Stimulated activated CD4-positive, alpha-beta T cell treated with anti-CD3 and anti-CD28 coated beads, Interleukin-1b, Interleukin-23, amount 100 ng/mL, for 1 hour (primary cell): Measurements from ENCODE around the gene HPSE2.
"Not testable (repeated sequence)": the region's sequence is repeated elsewhere in the genome, so short reads cannot be mapped to it uniquely, and the experiment has no call there.

Experiments
- DNase-seq, 2 donors: peaks; one replicate each; pipeline ENCODE4 v3.0.0-alpha.2; 2020; ENCODE audit warnings: low read depth in 2 of 2

The HPSE2 gene

GRCh38 chr10:99235658-99236626 lies at the start of gene HPSE2:
HPSE2 (minus strand) TSS chr10:99235852.
- no peak for DNase-seq

DNA sequence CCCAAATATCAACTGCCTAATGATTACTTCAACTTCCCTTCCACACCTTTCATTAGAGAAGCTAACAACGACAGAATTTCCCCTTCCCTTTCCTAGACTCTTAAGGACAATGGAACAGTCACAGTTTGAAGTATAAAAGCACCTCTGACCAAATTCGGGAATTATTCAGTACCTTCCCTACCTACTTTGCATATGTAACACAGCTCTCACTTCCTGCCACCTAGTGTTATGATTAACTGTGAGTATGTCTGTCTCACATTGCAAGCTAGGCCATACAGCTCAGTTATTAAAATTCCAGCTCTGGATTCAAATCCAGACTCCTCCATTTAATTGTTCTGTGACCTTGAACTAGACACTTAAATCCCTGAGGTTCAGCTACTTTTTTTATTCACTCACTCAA lies 44.8 kb upstream of the HPSE2 start:
- DNase-seq: no peak

DNA sequence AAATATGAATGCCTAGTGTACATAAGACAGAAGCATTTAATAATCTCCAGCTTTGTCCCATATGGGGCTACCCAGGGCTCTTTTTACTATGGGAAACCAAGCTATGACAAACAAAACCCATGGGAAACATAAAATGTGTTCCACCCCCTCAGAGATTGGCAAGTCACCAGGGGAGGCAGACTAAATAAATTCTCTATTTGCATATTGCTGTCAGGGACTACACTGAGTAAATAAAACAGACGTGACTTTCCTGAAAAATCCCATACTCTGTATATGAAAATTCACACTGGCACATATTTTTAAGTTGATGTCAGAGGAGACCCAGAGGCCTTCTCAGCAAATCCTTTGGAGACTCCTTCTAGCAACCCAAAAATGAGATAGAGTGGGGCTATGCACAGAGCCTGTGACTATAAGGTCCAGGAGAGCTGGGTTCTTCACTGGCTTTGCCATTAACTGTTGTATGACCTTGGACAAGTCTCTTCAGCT lies 44.0 kb upstream of the HPSE2 start:
- DNase-seq: no peak

DNA sequence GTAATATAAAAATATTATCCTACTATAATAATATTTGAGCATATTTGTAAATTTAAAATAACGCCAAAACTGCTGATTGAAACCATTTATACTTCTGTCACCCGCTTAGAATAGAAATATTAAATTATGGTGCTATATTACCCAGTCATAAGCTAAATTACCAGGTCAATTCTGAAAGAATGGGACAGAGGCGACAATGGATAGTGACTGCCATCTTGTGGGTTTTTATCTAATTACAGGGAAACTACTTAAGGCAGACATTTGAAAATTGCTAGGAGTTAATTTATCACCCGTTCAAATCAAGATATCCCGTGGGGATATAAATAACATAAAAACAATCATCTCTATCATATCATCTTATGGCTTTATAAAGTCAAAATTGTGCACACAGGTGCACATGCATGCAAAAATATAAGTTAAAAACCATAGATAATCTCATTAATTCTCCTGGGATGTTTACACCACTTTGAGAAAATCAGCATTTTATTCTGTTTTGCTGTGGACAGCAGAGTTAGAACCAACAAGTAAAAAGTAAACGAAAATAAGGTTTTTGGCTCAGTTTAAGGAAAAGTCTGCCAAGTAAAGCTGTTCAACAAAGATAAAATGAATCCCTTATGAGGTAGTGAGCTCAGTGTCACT lies 41.3 kb upstream of the HPSE2 start:
- DNase-seq: no peak

DNA sequence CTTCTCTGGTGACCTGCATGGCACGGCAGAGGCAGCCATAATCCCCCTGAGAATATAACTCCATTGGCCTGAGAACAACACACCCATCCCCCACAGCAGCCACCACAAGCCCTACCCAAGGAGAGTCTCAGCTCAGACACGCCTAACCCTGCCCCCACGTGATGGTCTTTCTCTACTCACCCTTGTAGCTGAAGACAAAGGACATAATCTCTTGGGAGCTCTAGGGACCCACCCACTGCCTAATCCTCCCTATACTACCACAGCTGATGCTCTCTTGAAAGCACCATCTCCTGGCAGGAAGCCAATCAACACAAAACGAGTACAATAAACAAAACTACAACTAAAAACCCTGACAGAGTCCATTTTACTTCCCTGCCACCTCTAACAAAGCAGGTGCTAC lies 30.7 kb upstream of the HPSE2 start:
- DNase-seq: no peak

GRCh38 chr10:99248824-99249223 lies 13.2 kb upstream of the HPSE2 start:
- DNase-seq: no peak

GRCh38 chr10:99247893-99248292 lies 12.2 kb upstream of the HPSE2 start:
- not testable (repeated sequence) for DNase-seq

- DNase-seq: no peak
Measured at GRCh38 chr10:99236627-99237309, 1.1 kb upstream of the HPSE2 start.

DNA sequence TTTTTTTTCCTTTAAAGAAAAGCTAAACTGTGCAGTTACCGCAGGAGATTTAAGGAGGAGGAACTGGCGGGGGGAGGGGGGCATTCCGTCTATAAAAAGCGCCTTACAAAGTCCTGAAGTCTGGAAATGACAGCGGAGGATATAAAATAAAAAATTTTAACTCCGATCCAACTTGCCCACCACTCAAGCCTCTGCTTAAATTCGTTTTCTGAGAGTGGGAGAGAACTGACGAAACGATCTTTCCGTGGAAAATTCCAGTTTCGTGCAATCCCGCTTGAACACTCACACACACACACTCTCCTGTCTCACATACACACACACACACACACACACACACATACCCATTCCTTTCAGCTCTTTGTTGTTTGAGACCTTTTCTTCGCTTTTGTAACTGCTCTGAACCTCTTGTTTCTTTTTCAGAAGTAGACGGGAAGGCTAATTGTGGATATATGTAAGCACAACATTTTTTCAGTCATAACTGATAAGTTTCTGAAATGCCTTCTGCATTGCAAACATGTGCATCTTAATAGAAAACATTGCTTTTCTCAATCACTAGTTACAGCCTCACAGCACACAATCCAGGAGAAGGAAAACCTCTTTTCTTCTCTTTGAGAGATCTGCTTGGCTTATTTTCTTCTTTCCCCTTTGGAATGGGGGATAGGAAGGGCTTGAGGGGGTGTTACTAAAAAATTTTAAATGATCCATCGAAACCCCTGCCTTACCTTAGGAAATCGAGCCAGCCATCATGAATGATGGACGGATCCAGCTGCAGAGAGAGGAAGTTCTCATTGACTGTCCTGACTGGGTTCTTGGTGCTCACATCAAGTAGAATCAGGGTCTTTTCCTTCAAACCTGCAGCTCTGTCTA lies 628 bp downstream of the HPSE2 start:
- no peak for DNase-seq

GRCh38 chr10:99234041-99234790 lies 1.4 kb downstream of the HPSE2 start:
- DNase-seq: no peak

- no peak for DNase-seq
Measured at GRCh38 chr10:99233689-99234037, 2.0 kb downstream of the HPSE2 start.

GRCh38 chr10:99233000-99233688 lies 2.5 kb downstream of the HPSE2 start:
- no peak for DNase-seq

- DNase-seq: no peak
Measured at GRCh38 chr10:99232360-99232999, 3.2 kb downstream of the HPSE2 start.

DNA sequence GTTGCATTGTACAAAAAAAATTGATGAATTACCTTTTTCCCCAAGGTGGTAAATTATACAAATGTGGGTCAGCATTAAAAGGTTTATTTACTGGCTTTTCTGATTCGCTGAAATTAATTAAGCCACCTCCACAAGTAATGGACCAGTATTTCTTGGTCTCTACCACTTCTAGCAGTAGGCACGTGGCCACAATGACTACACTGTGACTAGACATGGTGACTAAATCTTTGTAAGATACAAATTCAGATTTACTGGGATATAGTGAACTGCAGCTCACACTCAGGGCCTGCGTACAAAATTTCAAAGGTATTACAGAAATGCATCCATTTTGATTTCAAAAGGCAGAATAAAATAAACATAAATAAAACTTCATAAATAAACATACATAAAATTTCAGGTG lies 10.9 kb downstream of the HPSE2 start:
- no peak for DNase-seq

DNA sequence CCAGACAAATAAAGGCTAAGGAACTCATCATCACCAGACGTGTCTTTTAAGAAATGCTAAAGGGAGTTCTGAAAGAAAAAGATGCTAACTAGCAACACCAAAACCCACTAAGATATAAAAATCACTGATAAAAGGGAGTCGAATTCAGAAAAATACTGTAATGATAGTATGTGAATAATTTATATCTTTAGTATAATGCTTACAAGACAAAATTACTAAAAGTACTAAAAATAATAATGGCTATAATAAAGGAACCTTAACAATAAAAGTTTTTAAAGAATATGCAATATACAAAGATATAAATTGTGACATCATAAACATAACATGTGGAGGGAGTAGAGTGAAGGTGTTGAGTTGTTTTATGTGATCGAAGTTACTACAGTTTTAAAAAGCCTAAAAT lies 28.3 kb downstream of the HPSE2 start:
- no peak for DNase-seq

GRCh38 chr10:99203310-99203709 lies 32.3 kb downstream of the HPSE2 start:
- no peak for DNase-seq

- DNase-seq: no peak
Measured at GRCh38 chr10:99172950-99173349, 62.7 kb downstream of the HPSE2 start.

DNA sequence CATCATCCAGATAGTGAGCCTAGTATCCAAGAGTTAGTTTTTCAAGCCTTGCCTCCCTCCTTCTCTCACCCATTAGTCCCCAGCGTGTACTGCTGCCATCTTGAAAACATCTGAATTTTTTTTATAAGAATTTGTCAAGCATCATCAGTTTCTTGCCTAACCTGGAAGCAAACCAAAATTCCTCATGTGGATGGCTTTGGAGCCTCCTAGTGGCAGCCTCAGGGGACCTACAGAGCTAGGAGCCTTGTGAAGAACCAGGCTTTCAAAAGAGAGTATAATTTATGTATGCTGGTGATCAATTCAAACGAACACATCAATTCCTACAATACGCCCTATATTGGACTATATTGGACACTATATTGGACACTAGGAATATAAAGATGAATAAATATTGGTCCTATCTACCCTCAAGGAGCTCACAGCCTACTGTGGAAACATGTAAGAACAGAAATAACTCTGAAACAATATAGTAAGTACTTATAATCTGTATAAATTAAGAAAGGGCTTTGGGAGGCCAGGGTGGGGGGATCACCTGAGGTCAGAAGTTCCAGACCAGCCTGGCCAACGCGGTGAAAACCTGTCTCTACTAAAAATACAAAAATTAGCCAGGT lies 63.4 kb downstream of the HPSE2 start:
- no peak for DNase-seq

- no peak for DNase-seq
Measured at GRCh38 chr10:99170116-99170675, 65.5 kb downstream of the HPSE2 start.
